Left ventricle myocardium inferior (tissue), 1 donor: ENCODE data around the gene WBP1. TPM values are rescaled to one million over a fixed set of nuclear protein-coding genes. Genes with fewer than 3 reads are reported as not detected.

Experiments used
- DNase-seq: peaks from one replicate; pipeline ENCODE4 v3.0.0-alpha.2; 2020
- H3K27ac ChIP-seq: fragments of 200-600 bp; replicated peaks from 2 replicates; pipeline ENCODE4 v1.8.0; 2021
- H3K27me3 ChIP-seq: fragments of 200-600 bp; 2 replicates; pipeline ENCODE4 v1.8.0; 2021; ENCODE audit warnings: low read depth
- H3K36me3 ChIP-seq: fragments of 200-600 bp; 2 replicates; pipeline ENCODE4 v1.8.0; 2021
- H3K4me1 ChIP-seq: fragments of 200-600 bp; 2 replicates; pipeline ENCODE4 v1.8.0; 2021
- H3K4me3 ChIP-seq: fragments of 200-600 bp; 2 replicates; pipeline ENCODE4 v1.8.0; 2021; ENCODE audit warnings: mild to moderate bottlenecking, moderate library complexity
- H3K9me3 ChIP-seq: fragments of 200-600 bp; replicated peaks from 2 replicates; pipeline ENCODE4 v1.8.0; 2021
- CTCF ChIP-seq: fragments of 200-600 bp; IDR thresholded peaks from 2 replicates; pipeline ENCODE4 v1.8.0; 2021; ENCODE audit warnings: antibody characterized with exemption, mild to moderate bottlenecking, borderline replicate concordance
- intact Hi-C: fragments of 100-400 bp; cut with micrococcal nuclease; formaldehyde crosslinking; loops from one replicate; pipeline ENCODE4 v1.11.0; 2022
- total RNA-seq: library from RNA; stranded (reverse); fragmentation: NEBNext Ultra II Directional; extraction: Animal tissue kit (Norgen Biotek cat#: 25700); gene quantifications from one replicate; pipeline ENCODE4 v1.2.1, GENCODE V29; 2021
- donor health status: DM: no; HTN: yes; CAD: no; lungs with severe emphysema.

WBP1 gene
- total RNA-seq, 1 donor from 2014 or later, result 46.1 TPM

- Histone ChIP-seq H3K4me1 (peaks cover 34% of the 10 kb centered on the region), H3K27me3 (no peaks in the 10 kb centered on the region), H3K27ac (peak overlapping the region; percentile 95), H3K4me3 (peak overlapping the region; percentile 88), H3K36me3 (peaks cover 23% of the 10 kb centered on the region), H3K9me3 (no peaks in the 10 kb centered on the region)
- intact Hi-C loops, result no loop called here
- no peak for TF ChIP-seq CTCF
- DNase-seq, result no peak
These were observed 13.3 kb downstream of the WBP1 start for GRCh38 chr2:74471332-74472065.

- no peaks in the 10 kb centered on the region for H3K9me3 ChIP-seq
- H3K36me3 ChIP-seq, result peaks cover 29% of the 10 kb centered on the region
- no peaks in the 10 kb centered on the region for H3K27me3 ChIP-seq
- intact Hi-C loops, result no loop called here
- peak within 1 kb of the TSS; percentile 88 for H3K4me3 ChIP-seq
- DNase-seq, result peak; percentile 94
- H3K4me1 ChIP-seq, result peaks cover 34% of the 10 kb centered on the region
- H3K27ac ChIP-seq, result peak within 1 kb of the TSS; percentile 95
- no peak for TF ChIP-seq CTCF
These were observed 14.1 kb downstream of the WBP1 start, which contains the start of gene MRPL53 for GRCh38 chr2:74472086-74472944. TSS of gene MRPL53 (minus strand) at chr2:74472680. CDS start at chr2:74472660, 20 bp downstream.

GRCh38 chr2:74472945-74473258, 14.7 kb downstream of the WBP1 start:
- intact Hi-C loops, result no loop called here

GRCh38 chr2:74474481-74474880, 16.2 kb downstream of the WBP1 start:
- H3K27me3 ChIP-seq, result no peaks in the 10 kb centered on the region
- H3K4me1 ChIP-seq, result peaks cover 34% of the 10 kb centered on the region
- TF ChIP-seq CTCF, result no peak
- intact Hi-C loops, result no loop called here
- peaks cover 46% of the 10 kb centered on the region for H3K36me3 ChIP-seq
- no peak for DNase-seq
- no peak overlapping the region for H3K27ac ChIP-seq
- no peak overlapping the region for H3K4me3 ChIP-seq
- no peaks in the 10 kb centered on the region for H3K9me3 ChIP-seq

More at GRCh38 chr2:74472945-74473258, 14.7 kb downstream of the WBP1 start:
- Histone ChIP-seq H3K27ac (peak overlapping the region; percentile 95), H3K4me1 (peaks cover 34% of the 10 kb centered on the region), H3K4me3 (peak overlapping the region; percentile 88), H3K36me3 (peaks cover 35% of the 10 kb centered on the region), H3K27me3 (no peaks in the 10 kb centered on the region), H3K9me3 (no peaks in the 10 kb centered on the region)
- no peak for TF ChIP-seq CTCF
- no peak for DNase-seq

- intact Hi-C loops, result no loop called here
- no peak overlapping the region for H3K4me3 ChIP-seq
- H3K27me3 ChIP-seq, result no peaks in the 10 kb centered on the region
- no peak for DNase-seq
- peaks cover 50% of the 10 kb centered on the region for H3K36me3 ChIP-seq
- peaks cover 35% of the 10 kb centered on the region for H3K4me1 ChIP-seq
- H3K27ac ChIP-seq, result no peak overlapping the region
- TF ChIP-seq CTCF, result peak; percentile 14
- no peaks in the 10 kb centered on the region for H3K9me3 ChIP-seq
These were observed 16.7 kb downstream of the WBP1 start for GRCh38 chr2:74474899-74475298.
